GM10248 (cell line): ENCODE data around the gene VRK1.

Experiments
- CTCF ChIA-PET: fragments of 300-600 bp; sonication (Branson Sonifier 250); formaldehyde crosslinking; extraction: SDS; loops from one replicate; lab custom pipeline; 2021; ENCODE audit warnings: antibody characterized with exemption; lab: Yijun Ruan, JAX
- POLR2A ChIA-PET: fragments of 350-650 bp; sonication (Branson Sonifier 250); formaldehyde crosslinking; extraction: SDS; loops from one replicate; lab custom pipeline; 2020; ENCODE audit warnings: antibody characterized with exemption; lab: Yijun Ruan, JAX
- DNase-seq: peaks from one replicate; pipeline ENCODE4 v3.0.0; 2012; ENCODE audit errors: extremely low spot score
- TF ChIP-seq, protein P1 (sequence below): IDR thresholded peaks from 2 replicates; pipeline ENCODE4 v1.5.1; 2012; ENCODE audit warnings: mild to moderate bottlenecking, low read depth; ENCODE audit errors: extremely low read depth, missing control alignments, control extremely low read depth

The VRK1 gene

DNA sequence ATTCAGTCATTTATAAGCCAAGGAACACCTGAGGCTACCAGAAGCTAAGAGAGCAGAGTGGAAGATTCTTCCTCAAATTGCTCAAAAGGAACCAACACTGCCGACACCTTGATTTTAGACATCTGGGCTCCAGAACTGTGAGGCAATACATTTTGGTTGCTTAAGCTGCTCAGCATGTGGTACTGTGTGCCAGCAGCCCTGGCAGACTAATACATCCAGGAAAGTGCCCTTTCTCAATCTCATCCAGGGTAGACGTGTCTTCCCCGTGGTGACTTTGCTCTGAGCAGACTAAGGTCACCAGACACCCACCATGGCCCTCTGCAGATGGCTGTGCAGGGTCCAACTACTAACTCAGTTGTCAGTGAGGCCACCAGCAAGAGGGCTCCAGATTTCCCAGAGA lies 122.8 kb downstream of the VRK1 start:
- ChIA-PET CTCF (interaction anchor here (0.9 kb wide), 1 partner anchor 10 kb away, joined by 3 read pairs; no protein-coding TSS in a partner anchor), POLR2A (no interaction called here)
- TF ChIP-seq, protein P1, sequence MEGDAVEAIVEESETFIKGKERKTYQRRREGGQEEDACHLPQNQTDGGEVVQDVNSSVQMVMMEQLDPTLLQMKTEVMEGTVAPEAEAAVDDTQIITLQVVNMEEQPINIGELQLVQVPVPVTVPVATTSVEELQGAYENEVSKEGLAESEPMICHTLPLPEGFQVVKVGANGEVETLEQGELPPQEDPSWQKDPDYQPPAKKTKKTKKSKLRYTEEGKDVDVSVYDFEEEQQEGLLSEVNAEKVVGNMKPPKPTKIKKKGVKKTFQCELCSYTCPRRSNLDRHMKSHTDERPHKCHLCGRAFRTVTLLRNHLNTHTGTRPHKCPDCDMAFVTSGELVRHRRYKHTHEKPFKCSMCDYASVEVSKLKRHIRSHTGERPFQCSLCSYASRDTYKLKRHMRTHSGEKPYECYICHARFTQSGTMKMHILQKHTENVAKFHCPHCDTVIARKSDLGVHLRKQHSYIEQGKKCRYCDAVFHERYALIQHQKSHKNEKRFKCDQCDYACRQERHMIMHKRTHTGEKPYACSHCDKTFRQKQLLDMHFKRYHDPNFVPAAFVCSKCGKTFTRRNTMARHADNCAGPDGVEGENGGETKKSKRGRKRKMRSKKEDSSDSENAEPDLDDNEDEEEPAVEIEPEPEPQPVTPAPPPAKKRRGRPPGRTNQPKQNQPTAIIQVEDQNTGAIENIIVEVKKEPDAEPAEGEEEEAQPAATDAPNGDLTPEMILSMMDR: no peak
- DNase-seq: no peak

DNA sequence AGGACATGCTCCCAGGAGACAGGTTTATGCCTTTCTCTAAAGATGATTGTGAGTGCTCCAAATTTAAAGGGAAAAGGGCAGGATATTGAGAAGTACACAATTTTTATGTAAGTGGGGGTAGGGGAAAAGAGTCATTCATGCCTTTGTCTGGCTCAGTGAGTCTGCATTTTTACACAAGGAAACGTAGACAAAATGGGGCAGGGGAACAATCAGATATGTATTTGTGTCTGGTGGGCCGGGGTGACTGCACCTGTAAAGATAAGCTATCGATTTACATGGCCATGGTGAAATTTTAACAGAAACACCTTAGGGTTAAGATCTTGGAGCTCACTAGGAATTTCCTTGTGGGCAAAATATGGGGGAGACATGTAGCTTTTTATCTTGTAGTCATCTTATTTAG lies 123.6 kb downstream of the VRK1 start:
- CTCF ChIA-PET: interaction anchor here (0.9 kb wide), 1 partner anchor 10 kb away, joined by 3 read pairs; no protein-coding TSS in a partner anchor
- TF ChIP-seq, protein P1: no peak
- DNase-seq: no peak
- POLR2A ChIA-PET: no interaction called here

DNA sequence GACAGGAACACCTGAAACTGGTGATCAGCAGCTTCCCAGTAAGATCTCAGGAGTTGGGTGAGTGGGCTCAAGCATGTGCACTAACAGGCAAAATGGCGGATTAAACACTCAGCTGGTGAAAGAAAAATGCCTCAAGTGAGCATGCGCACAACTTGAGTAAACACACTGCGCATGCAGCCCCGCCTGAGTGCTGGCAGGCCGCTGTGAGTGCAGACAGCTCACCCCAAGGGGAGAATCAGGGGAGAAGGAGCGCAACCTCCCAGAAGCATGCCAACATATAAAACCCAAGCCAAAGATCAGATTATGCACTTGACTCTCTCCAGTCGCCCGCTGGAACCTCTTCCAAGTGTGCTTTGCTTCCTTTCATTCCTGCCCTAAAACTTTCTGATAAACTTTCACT lies 125.8 kb downstream of the VRK1 start:
- no peak for DNase-seq
- TF ChIP-seq, protein P1: no peak
- ChIA-PET POLR2A (no interaction called here), CTCF (no interaction called here)

DNA sequence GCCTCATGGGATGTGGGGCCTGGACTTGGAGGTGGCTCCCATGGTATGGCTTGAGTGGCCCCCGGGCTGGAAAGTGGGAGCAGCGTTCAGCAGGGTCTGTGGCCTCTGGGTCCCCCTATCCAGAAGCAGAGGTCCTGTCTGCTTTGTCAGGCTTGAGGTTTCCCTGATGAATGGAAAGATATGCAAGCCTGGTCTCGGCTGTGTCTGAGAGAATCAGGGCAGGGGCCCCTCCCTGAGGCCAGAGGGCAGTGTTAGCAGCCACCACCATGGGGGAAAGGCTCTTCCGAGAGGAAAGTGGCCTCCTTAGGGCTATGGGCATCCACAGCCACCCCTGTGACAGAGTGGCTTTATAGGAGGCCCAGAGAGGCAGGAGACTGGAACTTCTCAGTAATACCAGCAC lies 128.2 kb downstream of the VRK1 start:
- CTCF ChIA-PET: interaction anchor here (1.1 kb wide), 1 partner anchor 73 kb away, joined by 4 read pairs; no protein-coding TSS in a partner anchor
- POLR2A ChIA-PET: no interaction called here
- TF ChIP-seq, protein P1: no peak
- no peak for DNase-seq

DNA sequence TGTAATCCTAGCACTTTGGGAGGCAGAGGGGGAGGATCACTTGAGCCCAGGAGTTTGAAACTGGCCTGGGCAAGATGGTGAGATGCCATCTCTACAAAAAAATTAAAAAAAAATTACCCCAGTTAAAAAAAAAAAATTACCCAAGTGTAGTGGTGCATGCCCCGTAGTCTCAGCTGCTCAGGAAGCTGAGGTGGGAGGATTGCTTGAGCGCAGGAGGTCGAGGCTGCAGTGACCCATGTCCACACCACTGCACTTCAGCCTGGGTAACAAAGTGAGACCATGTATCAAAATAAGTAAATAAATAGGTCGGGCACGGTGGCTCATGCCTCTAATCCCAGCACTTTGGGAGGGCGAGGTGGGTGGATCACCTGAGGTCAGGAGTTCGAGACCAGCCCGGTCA lies 128.8 kb downstream of the VRK1 start:
- DNase-seq: no peak
- POLR2A ChIA-PET: no interaction called here
- CTCF ChIA-PET: no interaction called here
- TF ChIP-seq, protein P1: no peak

DNA sequence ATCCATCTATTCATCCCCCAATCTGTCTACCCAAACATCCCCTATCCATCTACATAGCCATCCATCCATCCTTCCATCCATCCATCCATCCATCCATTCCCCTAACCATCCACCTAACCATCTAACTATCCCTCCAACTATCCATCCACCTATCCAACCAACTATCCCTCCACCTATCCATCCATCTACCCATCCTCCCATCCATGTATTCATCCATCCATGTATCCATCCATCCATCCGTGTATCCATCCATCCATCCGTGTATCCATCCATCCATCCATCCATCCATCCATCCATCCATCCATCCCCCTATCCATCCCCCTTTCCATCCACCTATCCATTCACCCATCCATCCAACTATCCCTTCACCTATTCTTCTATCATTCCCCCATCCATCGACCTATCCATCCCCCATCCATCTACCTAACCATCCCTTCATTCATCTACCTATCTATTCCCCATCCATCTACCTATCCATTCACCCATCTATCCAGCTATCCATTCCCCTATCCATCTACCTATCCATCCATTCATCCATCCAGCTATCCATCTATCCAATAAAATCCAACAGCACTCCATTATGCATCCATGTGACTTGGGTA lies 131.7 kb downstream of the VRK1 start:
- TF ChIP-seq, protein P1: no peak
- ChIA-PET POLR2A (no interaction called here), CTCF (no interaction called here)
- no peak for DNase-seq
